ENCODE results near the gene ANKK1.

The ANKK1 gene

GRCh38 chr11:113408887-113409286, 21.3 kb downstream of the ANKK1 start:
- H3F3A ChIP-seq (ENCODE audit: control insufficient read depth, insufficient read depth) = no peaks in the 10 kb centered on the region
- no peak overlapping the region for H3K27ac ChIP-seq (ENCODE audit: low read depth, low read length)
- no peaks in the 10 kb centered on the region for H3K4me1 ChIP-seq (ENCODE audit: control insufficient read depth, low read length)
- H3K27me3 ChIP-seq (ENCODE audit: control insufficient read depth, low read length) = no peaks in the 10 kb centered on the region
- H3K4me3 ChIP-seq (ENCODE audit: low read length) = no peak overlapping the region
- no peaks in the 10 kb centered on the region for H3K79me2 ChIP-seq (ENCODE audit: control insufficient read depth, low read length)
- H3K9me2 ChIP-seq (replicated peaks; ENCODE audit: control insufficient read depth, low read length) = no peaks in the 10 kb centered on the region
- no peak for TF ChIP-seq CTCF (IDR thresholded peaks at IDR 0.05; ENCODE audit: low read depth, low read length, poor library complexity, severe bottlenecking)
- no peak for TF ChIP-seq EZH2phosphoT487 (IDR thresholded peaks at IDR 0.05; ENCODE audit: borderline replicate concordance, low read length)
- H4K20me1 ChIP-seq (ENCODE audit: control insufficient read depth, insufficient read depth, low read depth, low read length) = no peaks in the 10 kb centered on the region
- no peaks in the 10 kb centered on the region for H3K9me3 ChIP-seq (ENCODE audit: control insufficient read depth, insufficient read depth, low read length)
- H3K4me2 ChIP-seq (ENCODE audit: low read length) = no peak overlapping the region
- no peaks in the 10 kb centered on the region for H3K36me3 ChIP-seq (ENCODE audit: control insufficient read depth, low read length)

GRCh38 chr11:113409526-113409925, 21.9 kb downstream of the ANKK1 start:
- Histone ChIP-seq H3K4me1 (ENCODE audit: control insufficient read depth, low read length) (no peaks in the 10 kb centered on the region), H3K36me3 (ENCODE audit: control insufficient read depth, low read length) (no peaks in the 10 kb centered on the region), H3K9me3 (ENCODE audit: control insufficient read depth, insufficient read depth, low read length) (no peaks in the 10 kb centered on the region), H3K4me2 (ENCODE audit: low read length) (no peak overlapping the region), H3K9me2 (replicated peaks; ENCODE audit: control insufficient read depth, low read length) (no peaks in the 10 kb centered on the region), H3K79me2 (ENCODE audit: control insufficient read depth, low read length) (no peaks in the 10 kb centered on the region), H3F3A (ENCODE audit: control insufficient read depth, insufficient read depth) (no peaks in the 10 kb centered on the region), H3K27me3 (ENCODE audit: control insufficient read depth, low read length) (no peaks in the 10 kb centered on the region), H4K20me1 (ENCODE audit: control insufficient read depth, insufficient read depth, low read depth, low read length) (no peaks in the 10 kb centered on the region), H3K4me3 (ENCODE audit: low read length) (no peak overlapping the region), H3K27ac (ENCODE audit: low read depth, low read length) (no peak overlapping the region)
- TF ChIP-seq EZH2phosphoT487 (IDR thresholded peaks at IDR 0.05; ENCODE audit: borderline replicate concordance, low read length) (no peak), CTCF (IDR thresholded peaks at IDR 0.05; ENCODE audit: low read depth, low read length, poor library complexity, severe bottlenecking) (no peak)

- Histone ChIP-seq H3K9me3 (ENCODE audit: control insufficient read depth, insufficient read depth, low read length) (no peaks in the 10 kb centered on the region), H3K27me3 (ENCODE audit: control insufficient read depth, low read length) (no peaks in the 10 kb centered on the region)
- TF ChIP-seq EZH2phosphoT487 (IDR thresholded peaks at IDR 0.05; ENCODE audit: borderline replicate concordance, low read length) (no peak), CTCF (IDR thresholded peaks at IDR 0.05; ENCODE audit: low read depth, low read length, poor library complexity, severe bottlenecking) (no peak)
These were observed 23.0 kb downstream of the ANKK1 start for GRCh38 chr11:113410414-113411135.

More at GRCh38 chr11:113410414-113411135, 23.0 kb downstream of the ANKK1 start:
- no peaks in the 10 kb centered on the region for H3K9me2 ChIP-seq (replicated peaks; ENCODE audit: control insufficient read depth, low read length)
- no peaks in the 10 kb centered on the region for H3K36me3 ChIP-seq (ENCODE audit: control insufficient read depth, low read length)
- no peaks in the 10 kb centered on the region for H4K20me1 ChIP-seq (ENCODE audit: control insufficient read depth, insufficient read depth, low read depth, low read length)
- H3K4me3 ChIP-seq (ENCODE audit: low read length) = no peak overlapping the region
- H3K79me2 ChIP-seq (ENCODE audit: control insufficient read depth, low read length) = no peaks in the 10 kb centered on the region
- no peaks in the 10 kb centered on the region for H3K4me1 ChIP-seq (ENCODE audit: control insufficient read depth, low read length)
- H3K27ac ChIP-seq (ENCODE audit: low read depth, low read length) = no peak overlapping the region
- H3K4me2 ChIP-seq (ENCODE audit: low read length) = no peak overlapping the region
- H3F3A ChIP-seq (ENCODE audit: control insufficient read depth, insufficient read depth) = no peaks in the 10 kb centered on the region
